ENCODE data around the gene CTXN2.

CTXN2 gene

DNA sequence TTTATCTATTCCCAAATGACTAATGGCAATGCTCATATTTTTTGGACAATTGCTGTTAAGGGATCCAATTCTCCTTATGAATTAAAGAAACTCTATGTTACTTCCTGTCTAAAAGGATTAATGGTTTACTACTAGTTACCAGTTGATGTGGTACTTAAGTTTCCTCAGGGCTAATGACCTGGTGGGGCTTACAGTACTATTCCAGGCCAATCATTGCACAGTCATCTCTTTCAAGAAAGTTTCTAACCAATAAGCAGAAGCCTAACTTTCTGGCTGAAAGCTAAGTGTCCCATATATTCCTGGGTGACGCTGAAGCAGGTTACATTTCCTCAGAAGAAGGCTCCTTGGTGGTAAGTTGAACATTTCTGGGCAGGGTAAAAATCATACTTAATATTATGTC, 14.5 kb downstream of the CTXN2 start, which contains the start of gene SLC12A1:
TSS of gene SLC12A1 (plus strand) at position 322 of the 400 bp plus-strand sequence. CDS start 1,418 bp downstream, outside the sequence.
- TF ChIP-seq, protein P1, sequence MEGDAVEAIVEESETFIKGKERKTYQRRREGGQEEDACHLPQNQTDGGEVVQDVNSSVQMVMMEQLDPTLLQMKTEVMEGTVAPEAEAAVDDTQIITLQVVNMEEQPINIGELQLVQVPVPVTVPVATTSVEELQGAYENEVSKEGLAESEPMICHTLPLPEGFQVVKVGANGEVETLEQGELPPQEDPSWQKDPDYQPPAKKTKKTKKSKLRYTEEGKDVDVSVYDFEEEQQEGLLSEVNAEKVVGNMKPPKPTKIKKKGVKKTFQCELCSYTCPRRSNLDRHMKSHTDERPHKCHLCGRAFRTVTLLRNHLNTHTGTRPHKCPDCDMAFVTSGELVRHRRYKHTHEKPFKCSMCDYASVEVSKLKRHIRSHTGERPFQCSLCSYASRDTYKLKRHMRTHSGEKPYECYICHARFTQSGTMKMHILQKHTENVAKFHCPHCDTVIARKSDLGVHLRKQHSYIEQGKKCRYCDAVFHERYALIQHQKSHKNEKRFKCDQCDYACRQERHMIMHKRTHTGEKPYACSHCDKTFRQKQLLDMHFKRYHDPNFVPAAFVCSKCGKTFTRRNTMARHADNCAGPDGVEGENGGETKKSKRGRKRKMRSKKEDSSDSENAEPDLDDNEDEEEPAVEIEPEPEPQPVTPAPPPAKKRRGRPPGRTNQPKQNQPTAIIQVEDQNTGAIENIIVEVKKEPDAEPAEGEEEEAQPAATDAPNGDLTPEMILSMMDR (IDR thresholded peaks at IDR 0.05; ENCODE audit: insufficient read depth, low read length, poor library complexity, severe bottlenecking) = no peak
- no peak for TF ChIP-seq EZH2phosphoT487 (conservative IDR thresholded peaks at IDR 0.05; ENCODE audit: low read length)
- Histone ChIP-seq H3K9ac (ENCODE audit: low read length) (no peak within 1 kb of the TSS), H3K27ac (ENCODE audit: low read depth, low read length) (no peak within 1 kb of the TSS), H2AFZ (ENCODE audit: low read depth, low read length, severe bottlenecking) (no peak within 1 kb of the TSS), H3K36me3 (ENCODE audit: low read length) (no peaks in the 10 kb centered on the region), H4K20me1 (ENCODE audit: low read depth, low read length) (no peaks in the 10 kb centered on the region), H3K9me3 (ENCODE audit: insufficient read depth, low read length) (no peaks in the 10 kb centered on the region), H3K4me3 (ENCODE audit: insufficient read depth, low read length, poor library complexity, severe bottlenecking) (no peak within 1 kb of the TSS), H3K79me2 (ENCODE audit: insufficient read depth, low read length) (no peaks in the 10 kb centered on the region), H3K27me3 (ENCODE audit: low read length) (no peaks in the 10 kb centered on the region), H3K9me2 (replicated peaks; ENCODE audit: insufficient read depth, low read length) (no peaks in the 10 kb centered on the region), H3F3A (ENCODE audit: insufficient read depth) (no peaks in the 10 kb centered on the region), H3K4me2 (ENCODE audit: low read depth, low read length, poor library complexity, severe bottlenecking) (no peak within 1 kb of the TSS)

- H3K4me2 ChIP-seq (ENCODE audit: low read depth, low read length, poor library complexity, severe bottlenecking) = no peak overlapping the region
- no peak overlapping the region for H3K4me3 ChIP-seq (ENCODE audit: insufficient read depth, low read length, poor library complexity, severe bottlenecking)
- no peak overlapping the region for H2AFZ ChIP-seq (ENCODE audit: low read depth, low read length, severe bottlenecking)
- no peaks in the 10 kb centered on the region for H3F3A ChIP-seq (ENCODE audit: insufficient read depth)
- no peaks in the 10 kb centered on the region for H3K9me3 ChIP-seq (ENCODE audit: insufficient read depth, low read length)
- no peaks in the 10 kb centered on the region for H3K36me3 ChIP-seq (ENCODE audit: low read length)
- no peaks in the 10 kb centered on the region for H4K20me1 ChIP-seq (ENCODE audit: low read depth, low read length)
- no peak for TF ChIP-seq EZH2phosphoT487 (conservative IDR thresholded peaks at IDR 0.05; ENCODE audit: low read length)
- no peak overlapping the region for H3K27ac ChIP-seq (ENCODE audit: low read depth, low read length)
- no peak overlapping the region for H3K9ac ChIP-seq (ENCODE audit: low read length)
- no peaks in the 10 kb centered on the region for H3K79me2 ChIP-seq (ENCODE audit: insufficient read depth, low read length)
- no peaks in the 10 kb centered on the region for H3K27me3 ChIP-seq (ENCODE audit: low read length)
- no peaks in the 10 kb centered on the region for H3K9me2 ChIP-seq (replicated peaks; ENCODE audit: insufficient read depth, low read length)
Observed at GRCh38 chr15:48221261-48221660, 29.8 kb downstream of the CTXN2 start.

GRCh38 chr15:48221885-48222284, 30.4 kb downstream of the CTXN2 start:
- H3K9me3 ChIP-seq (ENCODE audit: insufficient read depth, low read length) = no peaks in the 10 kb centered on the region
- H4K20me1 ChIP-seq (ENCODE audit: low read depth, low read length) = no peaks in the 10 kb centered on the region
- TF ChIP-seq, protein P1 (IDR thresholded peaks at IDR 0.05; ENCODE audit: insufficient read depth, low read length, poor library complexity, severe bottlenecking) = no peak
- no peak for TF ChIP-seq EZH2phosphoT487 (conservative IDR thresholded peaks at IDR 0.05; ENCODE audit: low read length)

DNA sequence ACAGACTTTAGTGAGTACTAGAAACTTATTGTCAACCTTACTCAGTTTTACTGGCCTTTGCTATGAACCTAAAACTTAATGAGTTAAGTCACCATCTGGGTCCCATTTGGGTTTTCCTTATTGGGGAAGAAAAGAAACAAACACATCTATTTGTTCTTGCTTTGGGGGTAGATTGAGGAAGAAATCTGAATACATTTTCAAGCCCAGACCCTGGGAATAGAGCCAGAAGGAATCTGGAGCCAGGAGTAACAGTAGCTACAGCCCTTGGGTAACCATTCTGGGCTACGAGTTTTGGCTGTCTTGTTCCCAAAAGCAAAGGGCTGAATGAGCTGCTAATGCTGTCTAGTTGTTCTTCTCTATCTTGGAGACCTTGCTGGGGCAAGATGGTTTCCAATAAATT, 31.2 kb downstream of the CTXN2 start:
- no peak overlapping the region for H3K9ac ChIP-seq (ENCODE audit: low read length)
- no peak overlapping the region for H3K27ac ChIP-seq (ENCODE audit: low read depth, low read length)
- no peaks in the 10 kb centered on the region for H3K79me2 ChIP-seq (ENCODE audit: insufficient read depth, low read length)
- no peaks in the 10 kb centered on the region for H4K20me1 ChIP-seq (ENCODE audit: low read depth, low read length)
- no peaks in the 10 kb centered on the region for H3K36me3 ChIP-seq (ENCODE audit: low read length)
- H3F3A ChIP-seq (ENCODE audit: insufficient read depth) = no peaks in the 10 kb centered on the region
- no peak overlapping the region for H3K4me3 ChIP-seq (ENCODE audit: insufficient read depth, low read length, poor library complexity, severe bottlenecking)
- TF ChIP-seq, protein P1 (IDR thresholded peaks at IDR 0.05; ENCODE audit: insufficient read depth, low read length, poor library complexity, severe bottlenecking) = no peak
- TF ChIP-seq EZH2phosphoT487 (conservative IDR thresholded peaks at IDR 0.05; ENCODE audit: low read length) = no peak
- no peaks in the 10 kb centered on the region for H3K27me3 ChIP-seq (ENCODE audit: low read length)
- H2AFZ ChIP-seq (ENCODE audit: low read depth, low read length, severe bottlenecking) = no peak overlapping the region
- H3K9me2 ChIP-seq (replicated peaks; ENCODE audit: insufficient read depth, low read length) = no peaks in the 10 kb centered on the region
- H3K4me2 ChIP-seq (ENCODE audit: low read depth, low read length, poor library complexity, severe bottlenecking) = no peak overlapping the region
- no peaks in the 10 kb centered on the region for H3K9me3 ChIP-seq (ENCODE audit: insufficient read depth, low read length)

More at GRCh38 chr15:48221885-48222284, 30.4 kb downstream of the CTXN2 start:
- H3K79me2 ChIP-seq (ENCODE audit: insufficient read depth, low read length) = no peaks in the 10 kb centered on the region
- no peak overlapping the region for H3K4me2 ChIP-seq (ENCODE audit: low read depth, low read length, poor library complexity, severe bottlenecking)
- no peak overlapping the region for H3K27ac ChIP-seq (ENCODE audit: low read depth, low read length)
- H3K9me2 ChIP-seq (replicated peaks; ENCODE audit: insufficient read depth, low read length) = no peaks in the 10 kb centered on the region
- H3K4me3 ChIP-seq (ENCODE audit: insufficient read depth, low read length, poor library complexity, severe bottlenecking) = no peak overlapping the region
- H3K27me3 ChIP-seq (ENCODE audit: low read length) = no peaks in the 10 kb centered on the region
- H3K36me3 ChIP-seq (ENCODE audit: low read length) = no peaks in the 10 kb centered on the region
- H3K9ac ChIP-seq (ENCODE audit: low read length) = no peak overlapping the region
- no peak overlapping the region for H2AFZ ChIP-seq (ENCODE audit: low read depth, low read length, severe bottlenecking)
- H3F3A ChIP-seq (ENCODE audit: insufficient read depth) = no peaks in the 10 kb centered on the region
